Astrocyte of the spinal cord (primary cell): ENCODE results near the gene TELO2.

Source experiments
- DNase-seq: peaks from one replicate; pipeline ENCODE4 v3.0.0; 2011; ENCODE audit warnings: low read depth, low spot score
- H3K4me3 ChIP-seq: 2 replicates; pipeline ENCODE4 v1.5.1; 2011; ENCODE audit warnings: low read depth, mild to moderate bottlenecking, low read length, moderate library complexity
- CTCF ChIP-seq: IDR thresholded peaks from 2 replicates; pipeline ENCODE4 v1.5.1; 2012; ENCODE audit warnings: low read depth, mild to moderate bottlenecking, low read length, inconsistent platforms
- in situ Hi-C: cut with HindIII; loops from 2 replicates; pipeline ENCODE4 v1.10.0; 2017; ENCODE audit warnings: low sequenced_read_pairs

The TELO2 gene

DNA sequence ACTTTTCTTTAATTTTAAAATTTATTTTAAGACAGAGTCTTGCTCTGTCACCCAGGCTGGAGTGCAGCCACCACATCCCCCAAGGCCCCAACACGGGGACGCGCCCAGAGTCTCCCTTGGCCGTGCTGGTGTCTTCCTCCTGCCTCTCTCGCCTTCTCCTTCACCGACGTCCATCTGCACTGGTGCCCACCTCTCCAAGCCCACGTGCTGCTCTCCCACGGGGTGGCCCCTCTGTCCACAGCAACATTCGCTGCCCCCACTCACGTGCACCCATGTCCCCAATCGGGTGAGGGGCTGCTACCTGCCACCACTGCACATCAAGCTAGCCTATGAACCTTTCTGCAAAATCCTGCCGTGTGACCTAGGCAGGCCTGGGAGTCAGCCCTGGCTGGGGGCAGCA lies 43.4 kb downstream of the TELO2 start:
- no peak overlapping the region for H3K4me3 ChIP-seq
- TF ChIP-seq CTCF: no peak
- in situ Hi-C loops: no loop called here
- no peak for DNase-seq

GRCh38 chr16:1537138-1537577 lies 44.0 kb downstream of the TELO2 start:
- H3K4me3 ChIP-seq: no peak overlapping the region
- in situ Hi-C loops: no loop called here
- DNase-seq: no peak
- TF ChIP-seq CTCF: no peak

GRCh38 chr16:1537763-1538289 lies 44.7 kb downstream of the TELO2 start:
- no peak for DNase-seq
- in situ Hi-C loops: no loop called here
- no peak for TF ChIP-seq CTCF
- H3K4me3 ChIP-seq: no peak overlapping the region

GRCh38 chr16:1538804-1539520 lies 45.8 kb downstream of the TELO2 start:
- no peak for DNase-seq

GRCh38 chr16:1539720-1540555 lies 46.8 kb downstream of the TELO2 start:
- no peak overlapping the region for H3K4me3 ChIP-seq
- TF ChIP-seq CTCF: no peak
- in situ Hi-C loops: no loop called here

More at GRCh38 chr16:1538804-1539520, 45.8 kb downstream of the TELO2 start:
- in situ Hi-C loops: no loop called here
- TF ChIP-seq CTCF: no peak
- no peak overlapping the region for H3K4me3 ChIP-seq

GRCh38 chr16:1540556-1540855 lies 47.3 kb downstream of the TELO2 start:
- H3K4me3 ChIP-seq: no peak overlapping the region
- no peak for TF ChIP-seq CTCF
- in situ Hi-C loops: no loop called here
- DNase-seq: no peak

More at GRCh38 chr16:1539720-1540555, 46.8 kb downstream of the TELO2 start:
- no peak for DNase-seq
